Stimulated activated CD4-positive, alpha-beta T cell treated with anti-CD3 and anti-CD28 coated beads, Interleukin-4, amount 100 ng/mL, for 48 hours (primary cell): ENCODE data around the gene LINGO1.

Experiments
- DNase-seq, 2 donors: peaks; one replicate each; pipeline ENCODE4 v3.0.0-alpha.2; 2020; ENCODE audit warnings: low read depth in 2 of 2

The LINGO1 gene

GRCh38 chr15:77617476-77618230 lies 15.1 kb downstream of the LINGO1 start:
- no peak for DNase-seq

GRCh38 chr15:77616072-77616471 lies 16.6 kb downstream of the LINGO1 start:
- no peak for DNase-seq

- DNase-seq, result no peak
These were observed 17.2 kb downstream of the LINGO1 start for GRCh38 chr15:77615472-77615871.

- no peak for DNase-seq
These were observed 18.4 kb downstream of the LINGO1 start for GRCh38 chr15:77614251-77614806.

- DNase-seq, result no peak
These were observed 18.9 kb downstream of the LINGO1 start for GRCh38 chr15:77613814-77614213.

- DNase-seq, result no peak
These were observed 19.6 kb downstream of the LINGO1 start for GRCh38 chr15:77612958-77613601.

- DNase-seq, result no peak
These were observed 20.9 kb downstream of the LINGO1 start for GRCh38 chr15:77611767-77612166.

GRCh38 chr15:77610731-77611130 lies 22.0 kb downstream of the LINGO1 start:
- no peak for DNase-seq

GRCh38 chr15:77609558-77609957 lies 23.2 kb downstream of the LINGO1 start:
- no peak for DNase-seq

GRCh38 chr15:77608774-77609173 lies 23.9 kb downstream of the LINGO1 start:
- no peak for DNase-seq

GRCh38 chr15:77607894-77608261 lies 24.8 kb downstream of the LINGO1 start:
- no peak for DNase-seq

GRCh38 chr15:77607111-77607893 lies 25.4 kb downstream of the LINGO1 start:
- DNase-seq, result no peak

- DNase-seq, result no peak
These were observed 26.3 kb downstream of the LINGO1 start for GRCh38 chr15:77606142-77607034.

GRCh38 chr15:77605547-77605946 lies 27.2 kb downstream of the LINGO1 start:
- DNase-seq, result no peak

- no peak for DNase-seq
These were observed 27.7 kb downstream of the LINGO1 start for GRCh38 chr15:77604973-77605372.

GRCh38 chr15:77603611-77604336 lies 28.9 kb downstream of the LINGO1 start:
- no peak for DNase-seq

- no peak for DNase-seq
These were observed 29.9 kb downstream of the LINGO1 start for GRCh38 chr15:77602800-77603199.

GRCh38 chr15:77599899-77600298 lies 32.8 kb downstream of the LINGO1 start:
- DNase-seq, result no peak

GRCh38 chr15:77599357-77599756 lies 33.4 kb downstream of the LINGO1 start:
- DNase-seq, result no peak

GRCh38 chr15:77598644-77599043 lies 34.1 kb downstream of the LINGO1 start:
- DNase-seq, result no peak
